Neutrophil (primary cell): ENCODE data around the gene FKBP10.
"Not testable (repeated sequence)": the region's sequence is repeated elsewhere in the genome, so short reads cannot be mapped to it uniquely, and the experiment has no call there.

ENCODE experiments used
- H3K27ac ChIP-seq: fragments of 200-600 bp; sonication (generic); 2 replicates; pipeline ENCODE4 v1.5.1; 2016; ENCODE audit warnings: mild to moderate bottlenecking, moderate library complexity
- H3K27me3 ChIP-seq: fragments of 200-600 bp; sonication (generic); 2 replicates; pipeline ENCODE4 v1.6.0; 2016; ENCODE audit warnings: mild to moderate bottlenecking
- H3K36me3 ChIP-seq: fragments of 200-600 bp; sonication (generic); 2 replicates; pipeline ENCODE4 v1.5.1; 2017
- H3K4me1 ChIP-seq, 2 experiments: fragments of 200-600 bp in 1 of 2; sonication (generic) in 1 of 2; 1 replicate in 1 of 2; 2 replicates in 1 of 2; pipeline versions ENCODE4 v1.5.1 to v1.6.1; 2013 to 2016; ENCODE audit warnings: low read depth in 1 of 2, low read length in 1 of 2, mild to moderate bottlenecking in 1 of 2, moderate library complexity in 1 of 2; ENCODE audit not compliant: control insufficient read depth in 1 of 2, insufficient read depth in 1 of 2
- H3K4me3 ChIP-seq, 2 experiments: fragments of 200-600 bp in 1 of 2; sonication (generic) in 1 of 2; 1 replicate in 1 of 2; 2 replicates in 1 of 2; pipeline ENCODE4 v1.5.1; 2013 to 2016; ENCODE audit warnings: low read depth in 1 of 2, low read length in 1 of 2, mild to moderate bottlenecking in 1 of 2, moderate library complexity in 1 of 2
- H3K9me3 ChIP-seq: fragments of 200-600 bp; sonication (generic); 2 replicates; pipeline ENCODE4 v1.5.1; 2016
- CTCF ChIP-seq: fragments of 200-600 bp; sonication (generic); IDR thresholded peaks from 2 replicates; pipeline ENCODE4 v1.5.1; 2016; ENCODE audit warnings: antibody characterized with exemption

The FKBP10 gene

GRCh38 chr17:41773190-41773588, 39.6 kb upstream of the FKBP10 start:
- H3K9me3 ChIP-seq, result no peaks in the 10 kb centered on the region
- no peaks in the 10 kb centered on the region for H3K36me3 ChIP-seq
- no peak overlapping the region for H3K4me3 ChIP-seq
- no peak for TF ChIP-seq CTCF
- H3K4me1 ChIP-seq, result no peaks in the 10 kb centered on the region
- H3K27me3 ChIP-seq, result peaks cover 7% of the 10 kb centered on the region
- no peak overlapping the region for H3K27ac ChIP-seq

GRCh38 chr17:41773731-41774193, 39.0 kb upstream of the FKBP10 start:
- Histone ChIP-seq H3K36me3 (no peaks in the 10 kb centered on the region), H3K9me3 (no peaks in the 10 kb centered on the region), H3K4me1 (no peaks in the 10 kb centered on the region), H3K27ac (no peak overlapping the region), H3K27me3 (peaks cover 7% of the 10 kb centered on the region), H3K4me3 (no peak overlapping the region)
- TF ChIP-seq CTCF, result no peak

- Histone ChIP-seq H3K27ac (no peak overlapping the region), H3K36me3 (no peaks in the 10 kb centered on the region), H3K4me1 (no peaks in the 10 kb centered on the region), H3K9me3 (no peaks in the 10 kb centered on the region), H3K4me3 (no peak overlapping the region), H3K27me3 (peaks cover 7% of the 10 kb centered on the region)
- TF ChIP-seq CTCF, result no peak
Measured at GRCh38 chr17:41775394-41776226, 37.2 kb upstream of the FKBP10 start.

- H3K27ac ChIP-seq, H3K4me1 ChIP-seq, H3K27me3 ChIP-seq, H3K9me3 ChIP-seq, H3K36me3 ChIP-seq, H3K4me3 ChIP-seq: not testable (repeated sequence)
Measured at GRCh38 chr17:41776262-41776900, 36.4 kb upstream of the FKBP10 start.

- H3K4me3 ChIP-seq, result no peak overlapping the region
- no peaks in the 10 kb centered on the region for H3K4me1 ChIP-seq
- TF ChIP-seq CTCF, result no peak
- H3K9me3 ChIP-seq, result no peaks in the 10 kb centered on the region
- no peak overlapping the region for H3K27ac ChIP-seq
- H3K27me3 ChIP-seq, result peaks cover 7% of the 10 kb centered on the region
- H3K36me3 ChIP-seq, result no peaks in the 10 kb centered on the region
Measured at GRCh38 chr17:41777157-41777573, 35.6 kb upstream of the FKBP10 start.

GRCh38 chr17:41777574-41778188, 35.1 kb upstream of the FKBP10 start:
- H3K36me3 ChIP-seq, result no peaks in the 10 kb centered on the region
- TF ChIP-seq CTCF, result no peak
- no peak overlapping the region for H3K4me3 ChIP-seq
- no peak overlapping the region for H3K27ac ChIP-seq
- no peaks in the 10 kb centered on the region for H3K4me1 ChIP-seq
- H3K27me3 ChIP-seq, result peaks cover 12% of the 10 kb centered on the region
- no peaks in the 10 kb centered on the region for H3K9me3 ChIP-seq
